Panc1 (cell line): ENCODE measurements around the gene SDF4. TPM values are rescaled to one million over a fixed set of nuclear protein-coding genes. Genes with fewer than 3 reads are reported as not detected.

Source experiments
- ATAC-seq: fragments of 200-7000 bp; cut with Tn5 transposase; 2 replicates; pipeline ENCODE4 v1.9.1; 2020; ENCODE audit warnings: mild to moderate bottlenecking, moderate library complexity
- BruUV-seq: library from RNA; stranded (reverse); fragments of 400-500 nt; replicated peaks from 2 replicates; lab custom pipeline; 2021; lab: Mats Ljungman, UMichigan
- CTCF ChIA-PET: fragments of 300-600 bp; sonication (Branson Sonifier 250); formaldehyde crosslinking; loops from one replicate; lab custom pipeline; 2022; ENCODE audit warnings: antibody characterized with exemption; lab: Charles Lee
- POLR2A ChIA-PET: fragments of 300-600 bp; sonication (Branson Sonifier 250); formaldehyde crosslinking; loops from one replicate; lab custom pipeline; 2022; ENCODE audit warnings: antibody characterized with exemption; lab: Charles Lee
- DNase-seq: peaks from one replicate; pipeline ENCODE4 v3.0.0-alpha.2; 2010; ENCODE audit warnings: low read depth, low spot score
- H3K27ac ChIP-seq: 2 replicates; pipeline ENCODE4 v1.5.1; 2011; ENCODE audit warnings: mild to moderate bottlenecking, low read length, inconsistent platforms
- H3K27me3 ChIP-seq: fragments of 200-500 bp; sonication (Bioruptor generic); 2 replicates; pipeline ENCODE4 v1.6.0; 2014; ENCODE audit warnings: low read length, inconsistent platforms; ENCODE audit not compliant: control insufficient read depth, insufficient read depth
- H3K36me3 ChIP-seq: fragments of 200-500 bp; sonication (Bioruptor generic); 2 replicates; pipeline ENCODE4 v1.5.1; 2014; ENCODE audit warnings: inconsistent platforms, mild to moderate bottlenecking, low read length, moderate library complexity; ENCODE audit not compliant: control insufficient read depth, insufficient read depth
- H3K4me1 ChIP-seq: 2 replicates; pipeline ENCODE4 v1.5.1; 2011; ENCODE audit warnings: inconsistent platforms, mild to moderate bottlenecking, low read length, moderate library complexity; ENCODE audit not compliant: control insufficient read depth, insufficient read depth
- H3K4me3 ChIP-seq, 2 experiments: 2 replicates each; pipeline ENCODE4 v1.5.1; 2011 to 2012; ENCODE audit warnings: low read depth in 2 of 2, low read length in 2 of 2, mild to moderate bottlenecking in 2 of 2, inconsistent platforms in 1 of 2, moderate library complexity in 1 of 2
- H3K9me3 ChIP-seq: fragments of 200-500 bp; sonication (Bioruptor generic); 2 replicates; pipeline ENCODE4 v1.5.1; 2014; ENCODE audit warnings: low read depth, mild to moderate bottlenecking, inconsistent platforms, low read length, moderate library complexity; ENCODE audit not compliant: control insufficient read depth, insufficient read depth
- POLR2AphosphoS5 ChIP-seq: IDR thresholded peaks from 2 replicates; pipeline ENCODE4 v1.6.1; 2012; ENCODE audit warnings: mild to moderate bottlenecking, low read depth, low read length, moderate library complexity
- REST ChIP-seq, 2 experiments: IDR thresholded peaks; 2 replicates each; pipeline ENCODE4 v1.6.1; 2011 to 2012; ENCODE audit warnings: low read depth in 2 of 2, control low read depth in 1 of 2, low read length in 1 of 2, mild to moderate bottlenecking in 1 of 2, moderate library complexity in 1 of 2; ENCODE audit not compliant: insufficient read depth in 1 of 2
- SIN3A ChIP-seq: IDR thresholded peaks from 2 replicates; pipeline ENCODE4 v1.6.1; 2012; ENCODE audit warnings: low read depth, mild to moderate bottlenecking, low read length, moderate library complexity, borderline replicate concordance; ENCODE audit not compliant: insufficient read depth
- TCF7L2 ChIP-seq: IDR thresholded peaks from 2 replicates; pipeline ENCODE4 v1.6.1; 2011; ENCODE audit warnings: mild to moderate bottlenecking, low read depth, low read length, inconsistent platforms
- in situ Hi-C: cut with HindIII; loops from 2 replicates; pipeline ENCODE4 v1.10.0; 2016; ENCODE audit warnings: low sequenced_read_pairs, low pct_unique_long_range_greater_than_20kb
- intact Hi-C: fragments of 100-400 bp; cut with micrococcal nuclease; formaldehyde crosslinking; loops from one replicate; pipeline ENCODE4 v1.10.0; 2022; ENCODE audit not compliant: unreplicated experiment
- total RNA-seq: library from RNA; stranded (reverse); gene quantifications from one replicate; pipeline ENCODE4 v1.2.1, GENCODE V29; 2021; ENCODE audit not compliant: unreplicated experiment
- TF ChIP-seq, protein P1 (sequence below): fragments of 450-650 bp; IDR thresholded peaks from 2 replicates; pipeline ENCODE4 v1.5.1; 2017; ENCODE audit warnings: mild to moderate bottlenecking

The SDF4 gene
- total RNA-seq, 1 experiment from 2014 or later = 335 TPM

DNA sequence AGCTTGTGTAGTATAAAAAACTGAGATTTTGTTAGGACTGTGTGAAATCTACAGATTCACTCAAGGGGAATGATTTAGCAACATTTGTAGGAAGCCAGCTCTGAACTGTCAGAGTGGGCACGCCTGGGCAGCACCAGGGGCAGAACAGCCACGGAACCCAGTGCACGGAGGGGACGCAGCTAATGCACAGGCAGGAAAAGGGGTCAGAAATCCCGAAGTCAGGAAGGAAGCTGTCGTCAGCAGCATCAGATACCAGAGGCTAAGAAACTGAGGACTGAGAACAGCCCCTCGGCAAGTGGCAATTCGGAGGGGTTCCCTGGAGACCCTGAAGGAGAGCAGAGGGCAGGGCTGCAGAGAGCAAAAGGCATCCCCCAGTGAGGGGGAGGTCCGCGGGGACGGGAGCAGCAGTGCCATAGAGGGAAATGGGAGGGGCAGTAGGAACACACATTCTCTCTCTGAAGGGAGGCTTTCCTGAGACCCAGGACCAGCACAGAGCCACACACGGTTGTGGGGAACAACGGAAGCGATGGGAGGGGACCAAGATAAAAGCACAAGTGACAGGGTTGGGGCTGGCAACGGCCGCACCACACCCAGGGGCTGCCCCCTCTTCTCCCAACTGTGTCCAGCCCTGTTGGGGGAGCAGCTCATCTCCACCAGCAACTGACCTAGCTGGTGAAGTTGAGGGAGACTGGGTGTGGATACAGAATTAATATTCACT, 29.2 kb upstream of the SDF4 start:
- Histone ChIP-seq H3K27me3 (no peaks in the 10 kb centered on the region), H3K9me3 (no peaks in the 10 kb centered on the region), H3K36me3 (no peaks in the 10 kb centered on the region; the same call in 1 of the 2 replicates), H3K27ac (no peak overlapping the region), H3K4me1 (0 out of 2 replicates have a peak, but pooled peaks cover 3% of the 10 kb centered on the region), H3K4me3 (no peak overlapping the region)
- TF ChIP-seq, protein P1, sequence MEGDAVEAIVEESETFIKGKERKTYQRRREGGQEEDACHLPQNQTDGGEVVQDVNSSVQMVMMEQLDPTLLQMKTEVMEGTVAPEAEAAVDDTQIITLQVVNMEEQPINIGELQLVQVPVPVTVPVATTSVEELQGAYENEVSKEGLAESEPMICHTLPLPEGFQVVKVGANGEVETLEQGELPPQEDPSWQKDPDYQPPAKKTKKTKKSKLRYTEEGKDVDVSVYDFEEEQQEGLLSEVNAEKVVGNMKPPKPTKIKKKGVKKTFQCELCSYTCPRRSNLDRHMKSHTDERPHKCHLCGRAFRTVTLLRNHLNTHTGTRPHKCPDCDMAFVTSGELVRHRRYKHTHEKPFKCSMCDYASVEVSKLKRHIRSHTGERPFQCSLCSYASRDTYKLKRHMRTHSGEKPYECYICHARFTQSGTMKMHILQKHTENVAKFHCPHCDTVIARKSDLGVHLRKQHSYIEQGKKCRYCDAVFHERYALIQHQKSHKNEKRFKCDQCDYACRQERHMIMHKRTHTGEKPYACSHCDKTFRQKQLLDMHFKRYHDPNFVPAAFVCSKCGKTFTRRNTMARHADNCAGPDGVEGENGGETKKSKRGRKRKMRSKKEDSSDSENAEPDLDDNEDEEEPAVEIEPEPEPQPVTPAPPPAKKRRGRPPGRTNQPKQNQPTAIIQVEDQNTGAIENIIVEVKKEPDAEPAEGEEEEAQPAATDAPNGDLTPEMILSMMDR = no peak
- TF ChIP-seq POLR2AphosphoS5 (no peak), TCF7L2 (no peak), SIN3A (no peak), REST (IDR thresholded peaks at IDR 0.05; ENCODE audit: insufficient read depth in 1 of 2, low read depth in 2 of 2, low read length in 1 of 2) (no peak)
- ChIA-PET POLR2A (no interaction called here), CTCF (no interaction called here)
- DNase-seq (no peak), ATAC-seq (no peak)
- intact Hi-C loops (no loop called here), in situ Hi-C loops (no loop called here)
- no TSS peak for BruUV-seq

DNA sequence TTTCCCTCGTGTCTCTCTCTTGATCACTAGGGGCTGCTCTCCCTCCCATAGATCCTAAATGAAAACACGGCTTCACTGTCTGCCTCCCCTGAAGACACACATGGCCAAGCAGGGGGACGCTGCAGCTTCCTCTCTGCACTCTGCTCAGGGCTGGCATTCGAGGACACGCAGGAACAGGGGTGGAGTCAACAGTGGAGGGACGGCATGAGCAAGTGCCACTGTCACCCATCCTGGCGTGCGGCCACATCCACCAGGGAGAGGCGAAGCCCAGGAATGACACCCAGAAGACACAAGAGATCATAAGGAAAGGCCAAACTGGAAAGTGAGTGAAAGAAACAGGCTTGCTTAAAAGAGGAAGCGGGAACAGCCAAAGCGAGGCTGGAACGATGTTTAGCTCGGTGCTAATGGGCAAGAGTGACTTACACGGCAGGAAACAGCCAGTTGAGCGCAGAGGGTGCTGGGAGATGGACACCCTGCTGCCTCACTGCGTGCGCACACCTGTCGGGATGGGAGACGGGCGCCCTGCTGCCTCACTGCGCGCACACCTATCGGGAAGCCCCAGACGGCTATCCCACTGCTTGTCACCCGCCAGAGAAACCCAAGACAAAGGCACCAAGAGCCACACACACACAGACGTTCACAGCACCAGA, 28.3 kb upstream of the SDF4 start:
- in situ Hi-C loops = no loop called here
- ChIA-PET CTCF (no interaction called here), POLR2A (no interaction called here)
- H3K36me3 ChIP-seq = no peaks in the 10 kb centered on the region; the same call in 1 of the 2 replicates
- H3K4me1 ChIP-seq = no peaks in the 10 kb centered on the region
- ATAC-seq (no peak), DNase-seq (no peak)
- TF ChIP-seq REST (IDR thresholded peaks at IDR 0.05; ENCODE audit: insufficient read depth in 1 of 2, low read depth in 2 of 2, low read length in 1 of 2) (no peak), TCF7L2 (no peak), SIN3A (no peak), POLR2AphosphoS5 (no peak)
- TF ChIP-seq, protein P1 = no peak
- no peak overlapping the region for H3K4me3 ChIP-seq
- no peaks in the 10 kb centered on the region for H3K9me3 ChIP-seq
- intact Hi-C loops = no loop called here
- H3K27ac ChIP-seq = no peak overlapping the region
- no TSS peak for BruUV-seq
- H3K27me3 ChIP-seq = no peaks in the 10 kb centered on the region
